ENCODE data around the gene IPO4. TPM values are rescaled to one million over a fixed set of nuclear protein-coding genes. Genes with fewer than 3 reads are reported as not detected.

IPO4 gene
- total and polyA plus RNA-seq, 9 of the 15 experiments (the other 6 are each of a cell fraction or from before 2014, with no cell fraction given): 7.3 to 122 (median 31.8) TPM

- TF ChIP-seq ZNF407 (IDR thresholded peaks at IDR 0.05; ENCODE audit: low read depth) (peak; percentile 18; the same call in 1 of the 2 replicates), HMGXB4 (CRISPR knock-in tag; IDR thresholded peaks at IDR 0.05) (no peak), MCM3 (IDR thresholded peaks at IDR 0.05) (no peak), LCOR (CRISPR knock-in tag; IDR thresholded peaks at IDR 0.05) (no peak; the same call in 1 of the 2 replicates), ZNF431 (CRISPR knock-in tag; IDR thresholded peaks at IDR 0.05) (0 out of 2 replicates have a peak, but pooled peaks have one; percentile 16), NCOA4 (IDR thresholded peaks at IDR 0.05; ENCODE audit: partially characterized antibody) (no peak), POLR2A (conservative IDR thresholded peaks at IDR 0.05) (peak; percentile 80), RAD51 (IDR thresholded peaks at IDR 0.05; ENCODE audit: borderline replicate concordance, low read depth) (no peak), ZNF436 (CRISPR knock-in tag; IDR thresholded peaks at IDR 0.05) (no peak), ZNF76 (CRISPR knock-in tag; IDR thresholded peaks at IDR 0.05; ENCODE audit: borderline replicate concordance) (no peak), U2AF2 (optimal IDR thresholded peaks at IDR 0.05; ENCODE audit: low read depth, low read length) (no peak), PURB (CRISPR knock-in tag; IDR thresholded peaks at IDR 0.05; ENCODE audit: low read depth) (no peak), SPI1 (IDR thresholded peaks at IDR 0.05; ENCODE audit: borderline replicate concordance, low read depth, low read length) (peak; percentile 50; the same call in 1 of the 2 replicates), NFIX (CRISPR knock-in tag; IDR thresholded peaks at IDR 0.05; ENCODE audit: low read depth) (no peak), HDAC6 (IDR thresholded peaks at IDR 0.05; ENCODE audit: low read depth, low read length) (no peak), DACH1 (IDR thresholded peaks at IDR 0.05; ENCODE audit: partially characterized antibody) (peak; percentile 86), NFYB (IDR thresholded peaks at IDR 0.05; ENCODE audit: extremely low read depth, insufficient read length) (no peak)
- TF ChIP-seq, protein P1, sequence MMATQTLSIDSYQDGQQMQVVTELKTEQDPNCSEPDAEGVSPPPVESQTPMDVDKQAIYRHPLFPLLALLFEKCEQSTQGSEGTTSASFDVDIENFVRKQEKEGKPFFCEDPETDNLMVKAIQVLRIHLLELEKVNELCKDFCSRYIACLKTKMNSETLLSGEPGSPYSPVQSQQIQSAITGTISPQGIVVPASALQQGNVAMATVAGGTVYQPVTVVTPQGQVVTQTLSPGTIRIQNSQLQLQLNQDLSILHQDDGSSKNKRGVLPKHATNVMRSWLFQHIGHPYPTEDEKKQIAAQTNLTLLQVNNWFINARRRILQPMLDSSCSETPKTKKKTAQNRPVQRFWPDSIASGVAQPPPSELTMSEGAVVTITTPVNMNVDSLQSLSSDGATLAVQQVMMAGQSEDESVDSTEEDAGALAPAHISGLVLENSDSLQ (IDR thresholded peaks at IDR 0.05): peak; percentile 71
Observed at GRCh38 chr14:24195186-24196070, 6.8 kb upstream of the IPO4 start, which contains the start of gene TM9SF1 (continued).
